K562 (cell line): ENCODE data around the gene LGALS7. TPM values are rescaled to one million over a fixed set of nuclear protein-coding genes. Genes with fewer than 3 reads are reported as not detected.

ENCODE experiments used
- EHMT2 ChIP-seq: fragments of 450-650 bp; IDR thresholded peaks from 2 replicates; pipeline ENCODE4 v1.6.1; 2018; ENCODE audit warnings: antibody characterized with exemption
- ELF1 ChIP-seq: fragments of 200-800 bp; sonication (Bioruptor generic); IDR thresholded peaks from 2 replicates; pipeline ENCODE4 v1.6.1; 2016; ENCODE audit warnings: missing genetic modification characterization, missing compliant biosample characterization
- ESRRA ChIP-seq: fragments of 450-650 bp; IDR thresholded peaks from 2 replicates; pipeline ENCODE4 v1.6.1; 2014; ENCODE audit warnings: low read depth, mild to moderate bottlenecking, moderate library complexity, borderline replicate concordance
- FUS ChIP-seq: fragments of 200-400 bp; formaldehyde crosslinking; optimal IDR thresholded peaks from 2 replicates; pipeline ENCODE3; 2017; ENCODE audit warnings: low read depth, low read length
- HMGN3 ChIP-seq: IDR thresholded peaks from 2 replicates; pipeline ENCODE4 v1.6.1; 2011; ENCODE audit warnings: borderline replicate concordance, low read depth, mild to moderate bottlenecking, mixed read lengths, low read length; ENCODE audit not compliant: insufficient read length; ENCODE audit errors: extremely low read depth
- POLR2G ChIP-seq: fragments of 200-400 bp; formaldehyde crosslinking; IDR thresholded peaks from 2 replicates; pipeline ENCODE4 v1.6.1; 2017; ENCODE audit warnings: low read depth, mild to moderate bottlenecking, antibody characterized with exemption, low read length, moderate library complexity
- RBBP5 ChIP-seq: fragments of 200-600 bp; sonication (generic); IDR thresholded peaks from 2 replicates; pipeline ENCODE4 v1.6.1; 2012; ENCODE audit warnings: borderline replicate concordance, mild to moderate bottlenecking, low read length, control low read depth, inconsistent platforms; ENCODE audit not compliant: insufficient read depth, poor library complexity, severe bottlenecking
- ZNF75A ChIP-seq: fragments of 450-650 bp; formaldehyde crosslinking; IDR thresholded peaks from 2 replicates; pipeline ENCODE4 v1.4.0; 2020; ENCODE audit warnings: mild to moderate bottlenecking
- polyA plus RNA-seq, 8 experiments: library from polyadenylated mRNA; depleted of rRNA in 4 of 8; stranded (reverse) in 5 of 8; unstranded in 3 of 8; fragments of >200 nt; fragmentation: Nextera tagmentation in 2 of 8; fragmentation: Illumina TruSeq in 1 of 8; extraction: Ambion mirVana in 2 of 8; extraction: Trizol in 1 of 8; gene quantifications; 2 replicates each; pipeline versions ENCODE4 v1.2.1 to v1.2.3, GENCODE V29; 2011 to 2014; ENCODE audit warnings: inconsistent platforms in 1 of 8, missing spikeins in 1 of 8
- total RNA-seq, 7 experiments: library from RNA; depleted of rRNA in 6 of 7; stranded (reverse); fragments of >200 nt in 6 of 7; fragmentation: Illumina TruSeq in 2 of 7; extraction: Trizol in 2 of 7; gene quantifications; 2 replicates each; pipeline versions ENCODE4 v1.2.1 to v1.2.3, GENCODE V29; 2011 to 2021; ENCODE audit warnings: low replicate concordance in 1 of 7
- TF ChIP-seq, protein P1 (sequence below): fragments of 450-650 bp; formaldehyde crosslinking; conservative IDR thresholded peaks from 2 replicates; pipeline ENCODE4 v1.4.0; 2022; ENCODE audit warnings: mild to moderate bottlenecking, missing genetic modification characterization
- TF ChIP-seq, protein P2 (sequence below): fragments of 250-450 bp; sonication (Bioruptor Pico); IDR thresholded peaks from 2 replicates; pipeline ENCODE4 v1.8.0; 2022; ENCODE audit warnings: moderate library complexity, mild to moderate bottlenecking, inconsistent platforms

LGALS7 gene
- total and polyA plus RNA-seq, 9 of the 15 experiments (the other 6 are each of a cell fraction or from before 2014, with no cell fraction given), result not detected

DNA sequence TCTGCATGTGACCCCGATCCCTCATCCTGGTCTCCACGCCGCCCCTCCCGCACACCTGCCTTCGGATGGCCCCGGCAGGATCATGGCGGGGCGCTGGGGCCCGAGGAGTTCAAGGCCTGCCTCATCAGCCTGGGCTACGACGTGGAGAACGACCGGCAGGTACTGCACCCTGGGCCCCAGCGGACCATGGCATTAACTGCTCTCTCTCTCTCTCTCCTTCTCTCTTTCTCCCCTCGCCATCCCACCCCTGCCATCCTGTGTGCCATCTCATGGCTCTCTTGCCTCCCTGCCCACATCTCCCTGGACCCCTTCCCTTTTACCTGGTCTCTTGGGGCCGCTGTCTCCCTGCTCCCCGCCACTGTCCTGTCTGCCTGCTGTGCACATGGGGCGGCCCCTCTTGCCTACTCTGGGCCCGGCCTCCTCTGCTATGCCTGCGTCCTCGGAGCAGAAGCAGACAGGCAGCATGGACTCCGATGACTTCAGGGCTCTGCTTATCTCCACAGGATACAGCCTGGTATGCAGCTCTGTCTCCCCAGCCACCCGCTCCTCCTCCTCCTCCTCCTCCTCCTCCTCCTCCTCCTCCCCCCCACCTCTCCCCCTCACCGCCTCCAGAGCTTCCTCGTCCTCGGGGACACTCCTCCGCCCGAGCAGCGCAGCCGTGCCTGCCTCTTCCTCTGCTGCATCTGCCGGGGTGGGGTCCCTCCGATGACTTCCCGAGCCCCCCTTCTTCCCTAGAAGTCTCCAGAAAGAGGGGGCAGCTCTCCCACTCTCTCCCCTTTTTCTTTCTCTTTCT is 45.3 kb downstream of the LGALS7 start (continued):
- TF ChIP-seq HMGN3 (no peak), RBBP5 (no peak), ELF1 (tag) (no peak), ZNF75A (CRISPR knock-in tag) (no peak), ESRRA (peak; percentile 55; the same call in 1 of the 2 replicates), EHMT2 (no peak), FUS (no peak), POLR2G (peak; percentile 50)
- TF ChIP-seq, protein P1, sequence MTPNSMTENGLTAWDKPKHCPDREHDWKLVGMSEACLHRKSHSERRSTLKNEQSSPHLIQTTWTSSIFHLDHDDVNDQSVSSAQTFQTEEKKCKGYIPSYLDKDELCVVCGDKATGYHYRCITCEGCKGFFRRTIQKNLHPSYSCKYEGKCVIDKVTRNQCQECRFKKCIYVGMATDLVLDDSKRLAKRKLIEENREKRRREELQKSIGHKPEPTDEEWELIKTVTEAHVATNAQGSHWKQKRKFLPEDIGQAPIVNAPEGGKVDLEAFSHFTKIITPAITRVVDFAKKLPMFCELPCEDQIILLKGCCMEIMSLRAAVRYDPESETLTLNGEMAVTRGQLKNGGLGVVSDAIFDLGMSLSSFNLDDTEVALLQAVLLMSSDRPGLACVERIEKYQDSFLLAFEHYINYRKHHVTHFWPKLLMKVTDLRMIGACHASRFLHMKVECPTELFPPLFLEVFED (CRISPR knock-in tag), result no peak
- TF ChIP-seq, protein P2, sequence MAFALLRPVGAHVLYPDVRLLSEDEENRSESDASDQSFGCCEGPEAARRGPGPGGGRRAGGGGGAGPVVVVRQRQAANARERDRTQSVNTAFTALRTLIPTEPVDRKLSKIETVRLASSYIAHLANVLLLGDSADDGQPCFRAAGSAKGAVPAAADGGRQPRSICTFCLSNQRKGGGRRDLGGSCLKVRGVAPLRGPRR (CRISPR knock-in tag), result no peak
